Measurements from ENCODE around the gene DGAT2L6.

GRCh38 chrX:70141373-70141772, 35.9 kb upstream of the DGAT2L6 start:
- TF ChIP-seq GATA2 (IDR thresholded peaks at IDR 0.05; ENCODE audit: low read depth, low read length) (no peak), GATA3 (IDR thresholded peaks at IDR 0.05; ENCODE audit: low read depth, low read length) (no peak)
